IMR-90 (cell line): ENCODE data around the gene HIVEP1. TPM values are rescaled to one million over a fixed set of nuclear protein-coding genes. Genes with fewer than 3 reads are reported as not detected.

Experiments
- ATAC-seq: fragments of 200-7000 bp; cut with Tn5 transposase; 2 replicates; pipeline ENCODE4 v1.9.1; 2020; ENCODE audit warnings: low read depth, mild to moderate bottlenecking, moderate library complexity
- BruUV-seq: library from RNA; stranded (reverse); fragments of 400-500 nt; replicated peaks from 2 replicates; lab custom pipeline; 2021; lab: Mats Ljungman, UMichigan
- CTCF ChIA-PET: fragments of 300-600 bp; formaldehyde crosslinking; extraction: SDS; loops from one replicate; lab custom pipeline; 2021; ENCODE audit warnings: antibody characterized with exemption; lab: Yijun Ruan, JAX
- POLR2A ChIA-PET: fragments of 300-600 bp; sonication (Branson Sonifier 250); formaldehyde crosslinking; loops from one replicate; lab custom pipeline; 2022; ENCODE audit warnings: antibody characterized with exemption; ENCODE audit not compliant: unreplicated experiment; lab: Charles Lee
- DNase-seq: peaks from one replicate; pipeline ENCODE4 v3.0.0; 2013
- H2AFZ ChIP-seq: replicated peaks from 2 replicates; pipeline ENCODE3; 2013; ENCODE audit warnings: low read length, mild to moderate bottlenecking; ENCODE audit not compliant: poor library complexity
- H2AK5ac ChIP-seq: 2 replicates; pipeline ENCODE4 v1.6.1; 2013; ENCODE audit warnings: low read depth, low read length, inconsistent platforms
- H2AK9ac ChIP-seq: replicated peaks from 2 replicates; pipeline ENCODE3; 2013; ENCODE audit warnings: mild to moderate bottlenecking, low read depth, low read length, moderate library complexity; ENCODE audit not compliant: poor library complexity
- H2BK120ac ChIP-seq: 2 replicates; pipeline ENCODE4 v1.6.1; 2013; ENCODE audit warnings: low read depth, low read length, inconsistent platforms
- H2BK15ac ChIP-seq: 3 replicates; pipeline ENCODE4 v1.6.1; 2013; ENCODE audit warnings: low read depth, low read length, inconsistent platforms
- H2BK20ac ChIP-seq: 2 replicates; pipeline ENCODE4 v1.6.1; 2013; ENCODE audit warnings: low read depth, mild to moderate bottlenecking, inconsistent platforms, low read length, moderate library complexity
- H2BK5ac ChIP-seq: 2 replicates; pipeline ENCODE4 v1.6.1; 2013; ENCODE audit warnings: mild to moderate bottlenecking, low read depth, low read length, inconsistent platforms; ENCODE audit not compliant: poor library complexity, severe bottlenecking
- H3K14ac ChIP-seq: replicated peaks from 2 replicates; pipeline ENCODE4 v1.6.1; 2013; ENCODE audit warnings: low read depth, low read length, inconsistent platforms
- H3K18ac ChIP-seq: 2 replicates; pipeline ENCODE4 v1.6.1; 2013; ENCODE audit warnings: low read depth, low read length, control low read depth
- H3K23ac ChIP-seq: 2 replicates; pipeline ENCODE4 v1.6.1; 2013; ENCODE audit warnings: low read depth, low read length, inconsistent platforms
- H3K27ac ChIP-seq: 2 replicates; pipeline ENCODE4 v1.5.1; 2013; ENCODE audit warnings: mild to moderate bottlenecking, control low read depth, low read length; ENCODE audit not compliant: insufficient read depth
- H3K27me3 ChIP-seq: 2 replicates; pipeline ENCODE4 v1.6.1; 2013; ENCODE audit warnings: low read length; ENCODE audit not compliant: control insufficient read depth, insufficient read depth
- H3K36me3 ChIP-seq: 2 replicates; pipeline ENCODE4 v1.6.1; 2013; ENCODE audit warnings: low read length, mixed read lengths; ENCODE audit not compliant: control insufficient read depth, insufficient read depth
- H3K4ac ChIP-seq: 2 replicates; pipeline ENCODE4 v1.6.1; 2013; ENCODE audit warnings: low read depth, low read length, inconsistent platforms
- H3K4me1 ChIP-seq: 2 replicates; pipeline ENCODE4 v1.6.1; 2013; ENCODE audit warnings: low read length, mixed read lengths; ENCODE audit not compliant: control insufficient read depth, insufficient read depth
- H3K4me2 ChIP-seq: 2 replicates; pipeline ENCODE4 v1.6.1; 2013; ENCODE audit warnings: low read depth, mild to moderate bottlenecking, control low read depth, low read length, moderate library complexity
- H3K4me3 ChIP-seq: 2 replicates; pipeline ENCODE4 v1.5.1; 2013; ENCODE audit warnings: low read depth, mild to moderate bottlenecking, control low read depth, low read length, moderate library complexity; ENCODE audit not compliant: insufficient read depth
- H3K56ac ChIP-seq: 2 replicates; pipeline ENCODE4 v1.6.1; 2013; ENCODE audit warnings: low read length, inconsistent platforms; ENCODE audit not compliant: insufficient read depth; ENCODE audit errors: extremely low read depth
- H3K79me1 ChIP-seq, 2 experiments: 2 replicates each; pipeline ENCODE4 v1.6.1; 2013; ENCODE audit warnings: low read length in 2 of 2, inconsistent platforms in 1 of 2, low read depth in 1 of 2
- H3K9ac ChIP-seq: 2 replicates; pipeline ENCODE4 v1.6.1; 2013; ENCODE audit warnings: low read depth, low read length, control low read depth
- H3K9me1 ChIP-seq: 2 replicates; pipeline ENCODE4 v1.6.1; 2013; ENCODE audit warnings: low read length, inconsistent platforms; ENCODE audit not compliant: insufficient read depth
- H3K9me3 ChIP-seq: 2 replicates; pipeline ENCODE4 v1.6.1; 2013; ENCODE audit warnings: low read length; ENCODE audit not compliant: control insufficient read depth, insufficient read depth
- H4K20me1 ChIP-seq: 2 replicates; pipeline ENCODE4 v1.6.1; 2013; ENCODE audit warnings: low read length, inconsistent platforms; ENCODE audit not compliant: insufficient read depth
- H4K5ac ChIP-seq: 2 replicates; pipeline ENCODE4 v1.6.1; 2013; ENCODE audit warnings: mild to moderate bottlenecking, low read depth, low read length, control low read depth
- H4K8ac ChIP-seq, 2 experiments: 2 replicates each; pipeline ENCODE4 v1.6.1; 2013; ENCODE audit warnings: low read depth in 2 of 2, low read length in 2 of 2, control low read depth in 1 of 2, inconsistent platforms in 1 of 2
- H4K91ac ChIP-seq: 2 replicates; pipeline ENCODE4 v1.6.1; 2013; ENCODE audit warnings: low read depth, low read length, inconsistent platforms; ENCODE audit not compliant: insufficient read depth
- CHD1 ChIP-seq: IDR thresholded peaks from 2 replicates; pipeline ENCODE4 v1.6.1; 2012; ENCODE audit warnings: low read depth, low read length, improper control_type of control experiment
- FOS ChIP-seq: fragments of 150-350 bp; IDR thresholded peaks from 2 replicates; pipeline ENCODE4 v1.6.1; 2016; ENCODE audit warnings: low read depth, low read length
- MAFK ChIP-seq: IDR thresholded peaks from 2 replicates; pipeline ENCODE4 v1.6.1; 2012; ENCODE audit warnings: low read depth, low read length, improper control_type of control experiment
- MAZ ChIP-seq: IDR thresholded peaks from 2 replicates; pipeline ENCODE4 v1.6.1; 2012; ENCODE audit warnings: low read depth, mild to moderate bottlenecking, low read length, improper control_type of control experiment, moderate library complexity, borderline replicate concordance
- MXI1 ChIP-seq: IDR thresholded peaks from 2 replicates; pipeline ENCODE4 v1.6.1; 2012; ENCODE audit warnings: low read depth, mild to moderate bottlenecking, low read length, moderate library complexity, borderline replicate concordance
- NFE2L2 ChIP-seq: fragments of 150-350 bp; IDR thresholded peaks from 2 replicates; pipeline ENCODE4 v1.6.1; 2016; ENCODE audit warnings: low read depth, mild to moderate bottlenecking, low read length
- POLR2A ChIP-seq: IDR thresholded peaks from 2 replicates; pipeline ENCODE4 v1.6.1; 2012; ENCODE audit warnings: mild to moderate bottlenecking, low read depth, low read length
- RAD21 ChIP-seq: IDR thresholded peaks from 2 replicates; pipeline ENCODE4 v1.6.1; 2012; ENCODE audit warnings: low read length, improper control_type of control experiment
- RCOR1 ChIP-seq: IDR thresholded peaks from 2 replicates; pipeline ENCODE4 v1.6.1; 2012; ENCODE audit warnings: mild to moderate bottlenecking, low read length, improper control_type of control experiment; ENCODE audit not compliant: insufficient replicate concordance
- SMC3 ChIP-seq: fragments of 150-350 bp; IDR thresholded peaks from 2 replicates; pipeline ENCODE4 v1.6.1; 2016; ENCODE audit warnings: low read depth, mild to moderate bottlenecking, antibody characterized with exemption, low read length, moderate library complexity
- WGBS, 2 experiments: methylation state at CpG; one replicate each; pipeline versions ENCODE4 v1.1.5 to v1.1.7; 2013; ENCODE audit warnings: missing lambda C conversion rate in 2 of 2; ENCODE audit not compliant: insufficient read length in 1 of 2; ENCODE audit errors: extremely low coverage in 2 of 2; 5-methylcytosine and 5-hydroxymethylcytosine counted together
- dilution Hi-C: fragments of 300-500 bp; cut with HindIII; formaldehyde crosslinking; loops from one replicate; pipeline ENCODE4 v1.14.3; 2018; ENCODE audit warnings: low sequenced_read_pairs; ENCODE audit not compliant: unreplicated experiment
- in situ Hi-C: fragments of 300-500 bp; cut with MboI; formaldehyde crosslinking; loops from 3 replicates; pipeline ENCODE4 v1.14.3; 2019; ENCODE audit warnings: low sequenced_read_pairs, inconsistent platforms, mixed read lengths
- intact Hi-C: fragments of 100-400 bp; cut with micrococcal nuclease; formaldehyde crosslinking; loops from 2 replicates; pipeline ENCODE4 v1.10.0; 2022
- polyA plus RNA-seq, 3 experiments: library from polyadenylated mRNA; depleted of rRNA; stranded (reverse); fragments of >200 nt; gene quantifications; 2 replicates each; pipeline ENCODE4 v1.2.3, GENCODE V29; 2012; ENCODE audit warnings: low replicate concordance in 1 of 3
- total RNA-seq: library from RNA; depleted of rRNA; stranded (reverse); fragments of >200 nt; gene quantifications from 2 replicates; pipeline ENCODE4 v1.2.3, GENCODE V29; 2012
- TF ChIP-seq, protein P1 (sequence below): fragments of 150-350 bp; IDR thresholded peaks from 2 replicates; pipeline ENCODE4 v1.6.1; 2017; ENCODE audit warnings: mild to moderate bottlenecking, antibody characterized with exemption, low read length, low read depth
- TF ChIP-seq, protein P2 (sequence below): conservative IDR thresholded peaks from 2 replicates; pipeline ENCODE4 v1.5.1; 2012; ENCODE audit warnings: mild to moderate bottlenecking, low read depth, low read length, improper control_type of control experiment

HIVEP1 gene
- total and polyA plus RNA-seq, 2 of the 4 experiments (the other 2 are of a cell fraction), result 13.0 to 17.2 TPM

DNA sequence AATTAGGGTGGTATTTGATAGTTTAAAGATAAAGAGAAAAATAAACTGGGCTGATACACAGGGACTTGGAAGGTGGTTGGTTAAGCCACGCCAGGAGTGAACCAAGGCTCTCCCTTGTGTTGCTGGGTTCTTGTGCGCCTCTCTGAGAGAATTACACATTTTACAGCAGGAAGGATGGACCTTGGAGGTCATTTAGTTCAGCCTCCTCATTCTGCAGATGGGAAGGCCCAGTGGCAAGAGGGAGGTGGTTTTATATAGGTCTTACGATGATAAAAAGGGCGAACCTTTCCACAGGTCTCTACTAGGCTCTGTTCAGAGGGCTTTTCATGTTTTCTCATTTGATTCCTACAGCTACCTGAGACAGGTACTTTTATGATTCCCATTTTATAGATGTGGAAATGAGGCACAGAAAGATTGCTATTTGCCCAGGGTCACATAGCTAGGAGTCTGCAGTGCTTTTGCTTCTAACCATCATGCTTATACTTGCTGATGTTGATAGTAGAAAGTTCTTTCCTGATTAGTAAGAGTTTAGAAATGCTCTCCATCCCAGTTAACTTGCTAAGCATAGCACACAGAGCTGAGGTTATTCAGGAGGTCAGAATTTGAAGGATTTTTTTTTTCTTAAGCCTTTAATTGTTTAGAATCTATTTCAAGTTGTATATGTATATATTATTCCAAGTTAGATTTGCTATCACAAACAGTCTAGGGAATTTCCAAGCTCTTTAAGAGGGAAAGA is 12.8 kb downstream of the HIVEP1 start:
- Histone ChIP-seq H3K9me3 (no peaks in the 10 kb centered on the region), H3K9me1 (peaks cover 13% of the 10 kb centered on the region; the same call in 1 of the 2 replicates), H3K4me1 (peaks cover 15% of the 10 kb centered on the region), H2BK20ac (peak overlapping the region; percentile 63), H3K4me2 (peak overlapping the region; percentile 64; the same call in 1 of the 2 replicates), H2AK5ac (peak overlapping the region; percentile 83), H3K56ac (peak overlapping the region; percentile 32; the same call in 1 of the 2 replicates), H3K27me3 (no peaks in the 10 kb centered on the region), H3K14ac (peak overlapping the region; percentile 23), H3K9ac (no peak overlapping the region), H3K18ac (peak overlapping the region; percentile 93), H3K27ac (peak overlapping the region; percentile 96), H2BK120ac (peak overlapping the region; percentile 73), H3K4me3 (no peak overlapping the region), H2AFZ (no peak overlapping the region), H4K91ac (peak overlapping the region; percentile 88), H4K5ac (peak overlapping the region; percentile 93), H3K79me1 (peaks cover 33 to 70% of the 10 kb centered on the region in 2 experiments), H3K4ac (peak overlapping the region; percentile 84), H3K23ac (peak overlapping the region; percentile 37), H3K36me3 (peaks cover 9% of the 10 kb centered on the region), H2BK15ac (peak overlapping the region; percentile 66; the same call in 2 of the 3 replicates), H2AK9ac (peak overlapping the region; percentile 17), H4K8ac (peak overlapping the region in 1 of 2 experiments; percentile 94; a peak in 2 of 4 replicates), H4K20me1 (peaks cover 4% of the 10 kb centered on the region; the same call in 1 of the 2 replicates), H2BK5ac (peak overlapping the region; percentile 94)
- TF ChIP-seq POLR2A (no peak), RCOR1 (peak; percentile 18), MAFK (0 out of 2 replicates have a peak, but pooled peaks have one; percentile 26), RAD21 (no peak), NFE2L2 (no peak), MXI1 (no peak), MAZ (no peak), SMC3 (no peak), CHD1 (no peak), FOS (peak; percentile 53; the same call in 1 of the 2 replicates)
- TF ChIP-seq, protein P1, sequence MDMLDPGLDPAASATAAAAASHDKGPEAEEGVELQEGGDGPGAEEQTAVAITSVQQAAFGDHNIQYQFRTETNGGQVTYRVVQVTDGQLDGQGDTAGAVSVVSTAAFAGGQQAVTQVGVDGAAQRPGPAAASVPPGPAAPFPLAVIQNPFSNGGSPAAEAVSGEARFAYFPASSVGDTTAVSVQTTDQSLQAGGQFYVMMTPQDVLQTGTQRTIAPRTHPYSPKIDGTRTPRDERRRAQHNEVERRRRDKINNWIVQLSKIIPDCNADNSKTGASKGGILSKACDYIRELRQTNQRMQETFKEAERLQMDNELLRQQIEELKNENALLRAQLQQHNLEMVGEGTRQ, result no peak
- TF ChIP-seq, protein P2, sequence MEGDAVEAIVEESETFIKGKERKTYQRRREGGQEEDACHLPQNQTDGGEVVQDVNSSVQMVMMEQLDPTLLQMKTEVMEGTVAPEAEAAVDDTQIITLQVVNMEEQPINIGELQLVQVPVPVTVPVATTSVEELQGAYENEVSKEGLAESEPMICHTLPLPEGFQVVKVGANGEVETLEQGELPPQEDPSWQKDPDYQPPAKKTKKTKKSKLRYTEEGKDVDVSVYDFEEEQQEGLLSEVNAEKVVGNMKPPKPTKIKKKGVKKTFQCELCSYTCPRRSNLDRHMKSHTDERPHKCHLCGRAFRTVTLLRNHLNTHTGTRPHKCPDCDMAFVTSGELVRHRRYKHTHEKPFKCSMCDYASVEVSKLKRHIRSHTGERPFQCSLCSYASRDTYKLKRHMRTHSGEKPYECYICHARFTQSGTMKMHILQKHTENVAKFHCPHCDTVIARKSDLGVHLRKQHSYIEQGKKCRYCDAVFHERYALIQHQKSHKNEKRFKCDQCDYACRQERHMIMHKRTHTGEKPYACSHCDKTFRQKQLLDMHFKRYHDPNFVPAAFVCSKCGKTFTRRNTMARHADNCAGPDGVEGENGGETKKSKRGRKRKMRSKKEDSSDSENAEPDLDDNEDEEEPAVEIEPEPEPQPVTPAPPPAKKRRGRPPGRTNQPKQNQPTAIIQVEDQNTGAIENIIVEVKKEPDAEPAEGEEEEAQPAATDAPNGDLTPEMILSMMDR, result no peak
- intact Hi-C loops (no loop called here), in situ Hi-C loops (no loop called here), dilution Hi-C loops (no loop called here)
- ChIA-PET CTCF (no interaction called here), POLR2A (interaction anchor here (0.6 kb wide), 1 partner anchor 242 kb away, joined by 3 read pairs; no protein-coding TSS in a partner anchor)
- BruUV-seq, result no TSS peak
- ATAC-seq, result peak; percentile 99
- WGBS, 2 experiments, result no CpG with 5 or more reads among the region's 4 CpGs
- DNase-seq, result peak; percentile 95
